H1 (cell line): Measurements from ENCODE around the gene SLN. TPM values are rescaled to one million over a fixed set of nuclear protein-coding genes. Genes with fewer than 3 reads are reported as not detected.

Experiments used
- CTCF ChIA-PET: fragments of 300-600 bp; sonication (Branson Sonifier 250); formaldehyde crosslinking; loops from one replicate; lab custom pipeline; 2021; ENCODE audit not compliant: partially characterized antibody; lab: Charles Lee
- POLR2A ChIA-PET: fragments of 300-600 bp; sonication (Branson Sonifier 250); formaldehyde crosslinking; loops from one replicate; lab custom pipeline; 2021; ENCODE audit warnings: inconsistent platforms; ENCODE audit not compliant: partially characterized antibody; lab: Charles Lee
- DNase-seq, 2 experiments: peaks; one replicate each; pipeline versions ENCODE4 v3.0.0 to v3.0.0-alpha.2; 2010 to 2022; ENCODE audit warnings: low spot score in 2 of 2, low read depth in 1 of 2, mixed read lengths in 1 of 2
- FAIRE-seq: peaks from 2 replicates; lab custom pipeline; 2011; peaks lifted over from hg19 to GRCh38; lab: Jason Lieb, UNC
- H2AFZ ChIP-seq: 2 replicates; pipeline ENCODE4 v1.8.1; 2012; ENCODE audit warnings: low read length, inconsistent platforms
- H2AK5ac ChIP-seq: 2 replicates; pipeline ENCODE4 v1.6.1; 2013; ENCODE audit warnings: low read depth, low read length
- H2BK120ac ChIP-seq: replicated peaks from 2 replicates; pipeline ENCODE3; 2013; ENCODE audit warnings: low read depth, low read length, inconsistent platforms
- H2BK12ac ChIP-seq: 2 replicates; pipeline ENCODE4 v1.6.1; 2013; ENCODE audit warnings: low read depth, low read length
- H2BK15ac ChIP-seq: 2 replicates; pipeline ENCODE4 v1.6.1; 2013; ENCODE audit warnings: low read length
- H2BK20ac ChIP-seq: 2 replicates; pipeline ENCODE4 v1.6.1; 2013; ENCODE audit warnings: low read length
- H2BK5ac ChIP-seq: 2 replicates; pipeline ENCODE4 v1.6.1; 2013; ENCODE audit warnings: low read depth, low read length
- H3K14ac ChIP-seq: 2 replicates; pipeline ENCODE4 v1.6.1; 2013; ENCODE audit warnings: inconsistent platforms; ENCODE audit not compliant: insufficient read length
- H3K18ac ChIP-seq: 2 replicates; pipeline ENCODE4 v1.6.1; 2013; ENCODE audit warnings: low read length; ENCODE audit errors: extremely low read depth
- H3K23ac ChIP-seq: 2 replicates; pipeline ENCODE4 v1.6.1; 2013; ENCODE audit warnings: inconsistent platforms; ENCODE audit not compliant: insufficient read length
- H3K23me2 ChIP-seq: 2 replicates; pipeline ENCODE4 v1.6.1; 2013; ENCODE audit warnings: low read depth, low read length
- H3K27ac ChIP-seq: 2 replicates; pipeline ENCODE4 v1.6.1; 2011; ENCODE audit warnings: low read depth, low read length, inconsistent platforms
- H3K27me3 ChIP-seq, 4 experiments: replicated peaks in 1 of 4; 1 replicate in 1 of 4; 2 replicates in 3 of 4; pipeline versions ENCODE4 v1.6.1 to v1.8.1; 2011 to 2013; ENCODE audit warnings: low read length in 3 of 4, mild to moderate bottlenecking in 3 of 4, inconsistent platforms in 2 of 4, mixed read lengths in 2 of 4, moderate library complexity in 1 of 4; ENCODE audit not compliant: control insufficient read depth in 3 of 4, insufficient read depth in 3 of 4; ENCODE audit errors: extremely low read depth in 1 of 4
- H3K36me3 ChIP-seq, 4 experiments: 2 replicates each; pipeline versions ENCODE4 v1.6.1 to v1.8.1; 2011 to 2013; ENCODE audit warnings: mild to moderate bottlenecking in 4 of 4, low read length in 3 of 4, moderate library complexity in 2 of 4, control low read depth in 1 of 4, inconsistent platforms in 1 of 4; ENCODE audit not compliant: insufficient read depth in 4 of 4, control insufficient read depth in 2 of 4
- H3K4ac ChIP-seq: replicated peaks from 2 replicates; pipeline ENCODE3; 2013; ENCODE audit warnings: low read length, low read depth, mixed read lengths, inconsistent platforms; ENCODE audit not compliant: insufficient read length
- H3K4me1 ChIP-seq, 4 experiments: replicated peaks in 1 of 4; 1 replicate in 1 of 4; 2 replicates in 3 of 4; pipeline versions ENCODE4 v1.6.1 to v1.8.1; 2011 to 2013; ENCODE audit warnings: low read length in 3 of 4, inconsistent platforms in 2 of 4, mixed read lengths in 1 of 4; ENCODE audit not compliant: insufficient read depth in 4 of 4, control insufficient read depth in 3 of 4
- H3K4me2 ChIP-seq, 2 experiments: 2 replicates each; pipeline versions ENCODE4 v1.6.1 to v1.8.1; 2011 to 2013; ENCODE audit warnings: low read depth in 2 of 2, low read length in 2 of 2, control low read depth in 1 of 2, inconsistent platforms in 1 of 2, mild to moderate bottlenecking in 1 of 2; ENCODE audit not compliant: insufficient read depth in 1 of 2
- H3K4me3 ChIP-seq, 4 experiments: fragments of 200-600, 300-600 bp in 1 of 4; sonication (generic), shearing (Covaris generic), sonication (Bioruptor Twin) in 1 of 4; 2 replicates each; pipeline versions ENCODE4 v1.5.1 to v1.8.1; 2011 to 2016; ENCODE audit warnings: low read length in 4 of 4, low read depth in 3 of 4, control low read depth in 2 of 4, inconsistent platforms in 2 of 4, mild to moderate bottlenecking in 2 of 4, mixed read lengths in 1 of 4, moderate library complexity in 1 of 4; ENCODE audit not compliant: insufficient read depth in 2 of 4; ENCODE audit errors: extremely low read depth in 1 of 4
- H3K56ac ChIP-seq: replicated peaks from 2 replicates; pipeline ENCODE3; 2013; ENCODE audit warnings: low read depth, mild to moderate bottlenecking, mixed read lengths, low read length, inconsistent platforms; ENCODE audit not compliant: insufficient read length
- H3K79me1 ChIP-seq: 2 replicates; pipeline ENCODE4 v1.6.1; 2013; ENCODE audit warnings: low read depth, low read length, control low read depth
- H3K79me2 ChIP-seq, 2 experiments: 2 replicates each; pipeline versions ENCODE4 v1.6.1 to v1.8.1; 2012 to 2013; ENCODE audit warnings: low read length in 2 of 2, mild to moderate bottlenecking in 2 of 2, inconsistent platforms in 1 of 2; ENCODE audit not compliant: insufficient read depth in 2 of 2, control insufficient read depth in 1 of 2
- H3K9ac ChIP-seq, 4 experiments: replicated peaks in 1 of 4; 1 replicate in 1 of 4; 2 replicates in 3 of 4; pipeline versions ENCODE4 v1.6.1 to v1.8.1; 2011 to 2013; ENCODE audit warnings: low read depth in 3 of 4, low read length in 3 of 4, control low read depth in 2 of 4, mild to moderate bottlenecking in 2 of 4, moderate library complexity in 2 of 4, inconsistent platforms in 1 of 4; ENCODE audit errors: extremely low read depth in 1 of 4
- H3K9me3 ChIP-seq, 2 experiments: 2 replicates each; pipeline versions ENCODE4 v1.6.1 to v1.8.1; 2012 to 2013; ENCODE audit warnings: mild to moderate bottlenecking in 2 of 2, moderate library complexity in 2 of 2, control low read depth in 1 of 2, inconsistent platforms in 1 of 2, low read depth in 1 of 2, low read length in 1 of 2, mixed read lengths in 1 of 2; ENCODE audit not compliant: insufficient read depth in 2 of 2
- H4K20me1 ChIP-seq, 2 experiments: replicated peaks in 1 of 2; 2 replicates each; pipeline versions ENCODE3 to v1.8.1; 2011 to 2013; ENCODE audit warnings: inconsistent platforms in 2 of 2, low read length in 2 of 2, mild to moderate bottlenecking in 1 of 2; ENCODE audit not compliant: insufficient read depth in 2 of 2, control insufficient read depth in 1 of 2
- H4K5ac ChIP-seq: 2 replicates; pipeline ENCODE4 v1.6.1; 2013; ENCODE audit warnings: low read length, low read depth, mixed read lengths, inconsistent platforms; ENCODE audit not compliant: insufficient read length
- H4K8ac ChIP-seq: 2 replicates; pipeline ENCODE4 v1.8.0; 2013; ENCODE audit warnings: mild to moderate bottlenecking, moderate library complexity, low read length, inconsistent platforms; ENCODE audit not compliant: insufficient read depth; ENCODE audit errors: extremely low read depth
- H4K91ac ChIP-seq: replicated peaks from 2 replicates; pipeline ENCODE3; 2013; ENCODE audit warnings: low read length, mixed read lengths, inconsistent platforms; ENCODE audit not compliant: insufficient read length
- CBX8 ChIP-seq: fragments of 300-800, 300-1000 bp; sonication (generic); IDR thresholded peaks from 2 replicates; pipeline ENCODE4 v1.7.1; 2016; ENCODE audit warnings: low read depth, low read length, borderline replicate concordance
- HDAC2 ChIP-seq, 2 experiments: fragments of 300-600 bp in 1 of 2; sonication (generic) in 1 of 2; IDR thresholded peaks; 2 replicates each; pipeline ENCODE4 v1.6.1; 2011 to 2012; ENCODE audit warnings: low read depth in 2 of 2, low read length in 2 of 2, mild to moderate bottlenecking in 2 of 2, moderate library complexity in 2 of 2, borderline replicate concordance in 1 of 2, inconsistent platforms in 1 of 2
- KDM5A ChIP-seq: fragments of 200-600 bp; IDR thresholded peaks from 2 replicates; pipeline ENCODE4 v1.7.1; 2012; ENCODE audit warnings: mild to moderate bottlenecking, low read length, inconsistent platforms, mixed read lengths
- MAX ChIP-seq: IDR thresholded peaks from 2 replicates; pipeline ENCODE4 v1.6.1; 2012; ENCODE audit warnings: inconsistent platforms
- POLR2AphosphoS5 ChIP-seq: IDR thresholded peaks from 2 replicates; pipeline ENCODE4 v1.6.1; 2011; ENCODE audit warnings: low read depth, low read length
- POU5F1 ChIP-seq: IDR thresholded peaks from 2 replicates; pipeline ENCODE4 v1.6.1; 2011; ENCODE audit warnings: low read depth, mild to moderate bottlenecking, low read length, moderate library complexity
- SAP30 ChIP-seq: fragments of 300-600 bp; sonication (generic); IDR thresholded peaks from 2 replicates; pipeline ENCODE4 v1.7.1; 2012; ENCODE audit warnings: low read length, moderate library complexity, mild to moderate bottlenecking, inconsistent platforms; ENCODE audit not compliant: insufficient read depth, insufficient replicate concordance
- SIN3A ChIP-seq, 2 experiments: IDR thresholded peaks in 1 of 2; conservative IDR thresholded peaks in 1 of 2; 2 replicates each; pipeline ENCODE4 v1.6.1; 2011 to 2012; ENCODE audit warnings: low read length in 2 of 2, improper control_type of control experiment in 1 of 2, low read depth in 1 of 2, mild to moderate bottlenecking in 1 of 2
- SIX5 ChIP-seq: IDR thresholded peaks from 2 replicates; pipeline ENCODE4 v1.6.1; 2011; ENCODE audit warnings: mild to moderate bottlenecking, low read depth, low read length
- SP1 ChIP-seq: IDR thresholded peaks from 2 replicates; pipeline ENCODE4 v1.6.1; 2011; ENCODE audit warnings: low read depth, low read length
- TAF1 ChIP-seq: IDR thresholded peaks from 2 replicates; pipeline ENCODE4 v1.6.1; 2011; ENCODE audit warnings: mild to moderate bottlenecking, low read depth, low read length
- TAF7 ChIP-seq: optimal IDR thresholded peaks from 2 replicates; pipeline ENCODE3; 2011; ENCODE audit warnings: low read depth, mild to moderate bottlenecking, inconsistent platforms, low read length, moderate library complexity, borderline replicate concordance
- TBP ChIP-seq: IDR thresholded peaks from 2 replicates; pipeline ENCODE4 v1.6.1; 2011; ENCODE audit warnings: low read depth, low read length, improper control_type of control experiment
- WGBS, 2 experiments: shearing (Covaris generic) in 1 of 2; methylation state at CpG; one replicate each; pipeline versions ENCODE4 v1.1.6 to v1.1.7; 2013 to 2015; ENCODE audit warnings: low lambda C conversion rate in 2 of 2, mixed read lengths in 2 of 2, inconsistent platforms in 1 of 2, low coverage in 1 of 2, missing lambda C conversion rate in 1 of 2; ENCODE audit not compliant: insufficient replicate concordance in 2 of 2, insufficient coverage in 1 of 2, insufficient read length in 1 of 2; ENCODE audit errors: extremely low coverage in 1 of 2, missing lambda C conversion rate in 1 of 2; 5-methylcytosine and 5-hydroxymethylcytosine counted together
- polyA plus RNA-seq, 7 experiments: library from polyadenylated mRNA; depleted of rRNA in 3 of 7; stranded (reverse) in 5 of 7; unstranded in 2 of 7; fragments of >200 nt in 5 of 7; fragments of 200-250 nt in 2 of 7; gene quantifications; 1 replicate in 5 of 7; 2 replicates in 1 of 7; 4 replicates in 1 of 7; pipeline versions ENCODE4 v1.2.1 to v1.2.3, GENCODE V29; 2011 to 2013; ENCODE audit warnings: missing spikeins in 2 of 7, mixed read lengths in 2 of 7
- total RNA-seq: library from RNA; stranded (reverse); fragmentation: NEBNext Ultra II Directional; extraction: Animal tissue kit (Norgen Biotek cat#: 25700); gene quantifications from 2 replicates; pipeline ENCODE4 v1.2.1, GENCODE V29; 2021
- TF ChIP-seq, protein P1 (sequence below): IDR thresholded peaks from 2 replicates; pipeline ENCODE4 v1.6.1; 2011; ENCODE audit warnings: low read depth, mild to moderate bottlenecking, low read length; ENCODE audit not compliant: insufficient read depth

The SLN gene
- total and polyA plus RNA-seq, 2 of the 8 experiments (the other 6 are each of a cell fraction or from before 2014, with no cell fraction given), result not detected

DNA sequence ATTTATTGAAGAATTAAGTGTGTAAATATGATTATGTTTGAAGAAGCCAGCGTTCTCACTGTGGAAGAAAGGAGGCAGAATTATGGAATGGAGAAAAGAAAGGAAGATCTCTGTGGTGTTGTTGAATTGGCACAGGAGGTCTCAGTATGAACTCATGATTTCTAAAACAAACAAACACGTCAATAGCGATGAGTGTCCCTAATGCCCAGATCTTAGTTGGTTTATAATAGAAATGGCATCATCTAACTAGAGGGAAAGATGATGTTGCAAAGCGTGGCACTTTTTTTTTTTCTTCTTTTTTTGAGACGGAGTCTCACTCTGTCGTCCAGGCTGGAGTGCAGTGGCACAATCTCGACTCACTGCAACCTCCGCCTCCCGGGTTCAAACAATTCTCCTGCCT is 39.2 kb upstream of the SLN start:
- Histone ChIP-seq H2BK120ac (no peak overlapping the region), H2BK15ac (no peak overlapping the region), H3K27me3 (no peaks in the 10 kb centered on the region), H3K9ac (no peak overlapping the region), H2AFZ (no peak overlapping the region), H4K20me1 (no peaks in the 10 kb centered on the region), H4K91ac (no peak overlapping the region), H3K79me2 (no peaks in the 10 kb centered on the region), H4K5ac (no peak overlapping the region), H3K4me1 (no peaks in the 10 kb centered on the region), H2BK20ac (no peak overlapping the region), H3K14ac (no peak overlapping the region), H3K27ac (no peak overlapping the region), H2BK5ac (no peak overlapping the region), H3K23ac (no peak overlapping the region), H2BK12ac (no peak overlapping the region), H3K56ac (no peak overlapping the region), H4K8ac (no peak overlapping the region), H3K9me3 (no peaks in the 10 kb centered on the region), H3K23me2 (no peaks in the 10 kb centered on the region; the same call in 1 of the 2 replicates), H3K4me2 (no peak overlapping the region), H3K79me1 (no peaks in the 10 kb centered on the region), H3K4ac (no peak overlapping the region), H2AK5ac (no peak overlapping the region), H3K18ac (no peak overlapping the region), H3K36me3 (no peaks in the 10 kb centered on the region), H3K4me3 (no peak overlapping the region)
- ChIA-PET CTCF (interaction anchor here (2.3 kb wide), 1 partner anchor 10 kb away, joined by 6 read pairs; no protein-coding TSS in a partner anchor), POLR2A (no interaction called here)
- FAIRE-seq (no peak), DNase-seq (no peak)
- WGBS, 2 experiments, result 92% methylated on average over 7 of the region's 9 CpGs; no CpG with 5 or more reads in 1 of the 2 experiments
- no peak for TF ChIP-seq POU5F1
- TF ChIP-seq CBX8, result no peak
- no peak for TF ChIP-seq TAF1
- no peak for TF ChIP-seq SAP30
- no peak for TF ChIP-seq POLR2AphosphoS5
- no peak for TF ChIP-seq MAX
- TF ChIP-seq HDAC2 (IDR thresholded peaks at IDR 0.05; ENCODE audit: borderline replicate concordance in 1 of 2, low read depth in 2 of 2, low read length in 2 of 2), result no peak
- TF ChIP-seq TBP, result no peak
- no peak for TF ChIP-seq SIX5
- no peak for TF ChIP-seq SIN3A (conservative IDR thresholded peaks at IDR 0.05 in 1 of 2, IDR thresholded peaks at IDR 0.05 in 1 of 2; ENCODE audit: low read depth in 1 of 2, low read length in 2 of 2)
- no peak for TF ChIP-seq SP1
- TF ChIP-seq, protein P1, sequence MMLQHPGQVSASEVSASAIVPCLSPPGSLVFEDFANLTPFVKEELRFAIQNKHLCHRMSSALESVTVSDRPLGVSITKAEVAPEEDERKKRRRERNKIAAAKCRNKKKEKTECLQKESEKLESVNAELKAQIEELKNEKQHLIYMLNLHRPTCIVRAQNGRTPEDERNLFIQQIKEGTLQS, result no peak
- no peak for TF ChIP-seq TAF7
- TF ChIP-seq KDM5A, result no peak
